SKM-1 treated with dmso at 0.1 percent for 144 hours (cell line): ENCODE results near the gene SLC26A8.
"Not testable (repeated sequence)": the region's sequence is repeated elsewhere in the genome, so short reads cannot be mapped to it uniquely, and the experiment has no call there.

Experiments
- DNase-seq: peaks from one replicate; lab custom pipeline; 2025; ENCODE audit not compliant: unreplicated experiment; lab: John Stamatoyannopoulos, UW

The SLC26A8 gene

DNA sequence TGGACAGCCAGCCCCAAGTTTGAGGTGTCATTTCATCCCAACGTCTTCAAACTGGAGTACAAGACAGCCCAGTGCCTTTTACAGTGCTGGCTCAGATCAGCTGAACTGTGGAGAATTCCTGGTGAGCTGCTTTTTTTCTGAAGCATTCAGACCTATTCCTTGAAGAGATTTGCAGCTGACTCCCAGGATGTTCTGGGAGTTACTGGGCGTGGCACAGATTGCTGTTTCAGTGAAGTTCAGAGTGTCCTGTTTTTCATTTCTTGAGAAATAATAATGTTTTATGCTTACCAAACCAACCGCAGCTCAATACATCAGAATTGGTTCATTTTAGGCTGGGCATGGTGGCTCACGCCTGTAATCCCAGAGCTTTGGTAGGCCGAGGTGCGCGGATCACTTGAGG lies 70.1 kb downstream of the SLC26A8 start:
- no peak for DNase-seq

DNA sequence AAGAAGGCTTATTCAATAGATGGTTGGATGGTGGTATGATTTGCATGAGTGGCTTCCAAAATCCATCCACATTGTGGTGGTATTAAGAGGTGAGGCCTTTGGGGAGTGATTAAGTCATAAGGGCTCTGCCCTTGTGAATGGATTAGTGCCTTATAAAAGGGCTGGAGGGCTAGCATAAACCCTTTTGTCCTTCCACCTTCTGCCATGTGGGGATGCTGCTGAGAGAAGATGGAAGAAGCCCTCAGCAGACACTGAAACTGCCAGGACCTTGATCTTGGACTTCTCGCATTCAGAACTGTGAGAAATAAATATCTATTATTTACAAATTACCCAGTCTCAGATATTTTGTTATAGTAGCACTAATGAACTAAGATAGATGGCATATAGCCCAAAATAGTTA lies 75.7 kb downstream of the SLC26A8 start:
- peak; percentile 44 for DNase-seq

DNA sequence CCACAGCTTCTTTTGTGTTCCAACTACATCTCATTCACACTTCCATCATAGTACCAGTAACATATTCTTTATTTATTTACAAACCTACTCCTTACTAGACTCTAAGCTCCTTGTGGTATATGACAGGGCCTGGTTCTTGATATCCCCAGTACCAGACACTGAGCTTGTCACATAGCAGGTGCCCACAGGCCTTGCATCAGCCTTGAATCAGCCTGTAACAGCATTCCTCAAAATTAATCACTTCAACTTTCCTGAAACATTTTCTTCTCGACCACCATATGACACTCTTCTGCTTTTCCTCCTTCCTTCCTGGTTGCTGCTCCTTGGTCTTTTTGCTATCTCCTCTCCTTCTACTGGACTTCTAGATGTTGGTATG lies 78.8 kb downstream of the SLC26A8 start:
- DNase-seq, result no peak

DNA sequence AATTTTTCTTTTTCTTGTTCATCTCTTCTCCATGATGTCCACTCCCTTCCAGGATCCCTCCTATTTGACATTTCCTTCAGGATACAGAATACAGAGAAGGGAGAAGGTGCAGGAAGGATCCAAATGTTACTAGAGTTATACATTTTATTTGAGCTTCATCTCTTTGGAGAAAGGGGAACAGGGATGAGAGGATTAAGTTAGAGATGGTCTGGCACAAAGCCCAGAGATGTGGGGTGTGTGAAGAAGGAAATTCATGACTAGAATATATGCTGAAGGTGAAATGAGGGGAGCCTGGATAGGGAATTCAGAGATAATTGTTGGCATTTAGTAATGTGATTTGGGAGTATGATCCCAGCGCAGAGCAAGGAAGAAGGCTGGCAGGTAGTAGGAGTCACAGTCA lies 81.1 kb downstream of the SLC26A8 start:
- DNase-seq, result no peak

DNA sequence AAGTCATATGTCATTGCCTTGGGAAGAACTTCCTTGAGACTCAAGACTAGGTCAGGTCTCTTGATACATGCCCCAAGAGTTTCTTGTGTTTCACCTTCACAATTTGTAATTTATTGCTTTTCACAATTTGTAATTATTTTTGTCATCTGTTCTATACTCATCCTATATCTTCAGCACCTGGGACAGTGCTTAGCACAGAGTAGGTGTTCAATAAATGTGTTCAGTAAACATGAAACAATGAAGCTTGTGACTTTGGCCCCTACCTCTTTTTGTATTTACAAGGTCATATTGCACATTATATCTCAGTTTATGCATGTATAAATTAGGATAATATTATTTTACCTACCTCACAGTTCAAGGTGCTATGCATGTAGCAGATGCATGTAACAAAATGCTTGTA lies 82.1 kb downstream of the SLC26A8 start:
- DNase-seq, result no peak

DNA sequence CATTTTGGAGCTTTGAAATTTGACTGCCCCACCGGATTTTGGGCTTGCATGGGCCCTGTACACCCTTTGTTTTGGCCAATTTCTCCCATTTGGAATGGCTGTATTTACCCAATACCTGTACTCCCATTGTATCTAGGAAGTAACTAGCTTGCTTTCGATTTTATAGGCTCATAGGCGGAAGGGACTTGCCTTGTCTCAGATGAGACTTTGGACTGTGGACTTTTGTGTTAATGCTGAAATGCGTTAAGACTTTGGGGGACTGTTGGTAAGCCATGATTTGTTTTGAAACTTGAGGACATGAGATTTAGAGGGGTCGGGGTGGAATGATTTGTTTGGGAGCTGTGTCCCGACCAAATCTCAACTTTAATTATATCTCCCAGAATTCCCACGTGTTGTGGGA lies 83.3 kb downstream of the SLC26A8 start:
- DNase-seq, result not testable (repeated sequence)

DNA sequence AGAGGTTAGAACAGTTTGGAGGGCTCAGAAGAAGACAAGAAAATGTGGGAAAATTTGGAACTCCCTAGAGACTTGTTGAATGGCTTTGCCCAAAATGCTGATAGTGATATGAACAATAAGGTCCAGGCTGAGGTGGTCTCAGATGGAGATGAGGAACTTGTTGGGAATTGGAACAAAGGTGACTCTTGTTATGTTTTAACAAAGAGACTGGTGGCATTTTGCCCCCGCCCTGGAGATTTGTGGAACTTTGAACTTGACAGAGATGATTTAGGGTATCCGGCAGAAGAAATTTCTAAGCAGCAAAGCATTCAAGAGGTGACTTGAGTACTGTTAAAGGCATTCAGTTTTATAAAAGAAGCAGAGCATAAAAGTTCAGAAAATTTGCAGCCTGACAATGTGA lies 84.4 kb downstream of the SLC26A8 start:
- DNase-seq, result not testable (repeated sequence)

DNA sequence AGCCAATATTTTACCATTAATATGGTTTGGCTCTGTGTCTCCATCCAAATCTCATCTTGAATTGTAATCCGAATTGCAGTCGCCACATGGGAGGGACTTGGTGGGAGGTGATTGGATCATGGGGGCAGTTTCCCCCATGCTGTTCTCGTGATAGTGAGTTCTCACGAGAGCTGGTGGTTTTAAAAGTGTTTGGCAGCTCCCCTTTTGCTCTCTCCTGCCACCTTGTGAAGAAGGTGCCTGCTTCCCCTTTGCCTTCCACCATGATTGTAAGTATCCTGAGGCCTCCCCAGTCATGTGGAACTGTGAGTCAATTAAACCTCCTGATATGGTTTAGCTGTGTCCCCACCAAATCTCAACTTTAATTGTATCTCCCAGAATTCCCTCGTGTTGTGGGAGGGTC lies 85.2 kb downstream of the SLC26A8 start:
- not testable (repeated sequence) for DNase-seq

DNA sequence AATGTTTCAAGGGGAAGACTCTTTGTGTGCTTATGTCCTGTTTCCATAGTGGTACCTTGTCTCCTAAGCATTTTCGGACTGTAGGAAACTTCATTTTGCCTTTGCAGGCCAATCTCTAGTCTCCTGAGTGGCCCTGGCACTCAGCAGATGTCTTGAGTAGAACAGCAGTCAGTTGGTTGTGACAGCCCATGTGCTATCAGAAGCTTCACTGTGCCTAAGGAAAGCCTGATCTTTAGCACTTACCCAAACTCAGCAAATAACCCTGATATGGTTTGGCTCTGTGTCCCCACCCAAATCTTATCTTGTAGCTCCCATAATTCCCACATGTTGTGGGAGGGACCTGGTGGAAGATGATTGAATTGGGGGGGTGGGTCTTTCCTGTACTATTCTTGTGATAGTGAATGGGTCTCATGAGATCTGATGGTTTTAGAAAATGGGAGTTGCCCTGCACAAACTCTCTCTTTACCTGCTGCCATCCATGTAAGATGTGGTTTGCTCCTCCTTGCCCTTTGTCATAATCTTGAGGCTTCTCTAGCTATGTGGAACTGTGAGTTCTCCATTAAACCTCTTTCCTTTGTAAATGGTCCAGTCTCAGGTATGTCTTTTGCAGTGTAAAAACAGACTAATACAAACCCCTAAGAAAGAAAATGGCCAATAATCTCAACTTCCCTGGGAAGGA lies 87.6 kb downstream of the SLC26A8 start:
- no peak for DNase-seq

DNA sequence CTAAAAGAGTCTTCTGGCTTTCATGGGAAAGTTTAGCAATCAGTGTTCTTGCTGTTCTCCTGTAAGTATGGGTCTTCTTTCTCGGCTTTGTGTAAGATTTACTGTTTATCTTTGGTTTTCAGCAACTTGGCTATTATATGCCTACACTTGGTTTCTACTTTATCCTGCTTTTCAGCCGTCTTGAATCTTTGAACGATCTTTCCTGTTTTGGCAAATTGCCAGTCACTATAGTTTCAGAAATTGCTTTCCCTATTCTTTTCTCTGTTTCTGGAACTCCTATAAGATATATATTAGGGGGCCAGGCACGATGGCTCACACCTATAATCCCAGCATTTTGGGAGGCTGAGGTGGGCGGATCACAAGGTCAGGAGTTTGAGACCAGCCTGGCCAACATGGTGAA lies 89.0 kb downstream of the SLC26A8 start:
- no peak for DNase-seq

DNA sequence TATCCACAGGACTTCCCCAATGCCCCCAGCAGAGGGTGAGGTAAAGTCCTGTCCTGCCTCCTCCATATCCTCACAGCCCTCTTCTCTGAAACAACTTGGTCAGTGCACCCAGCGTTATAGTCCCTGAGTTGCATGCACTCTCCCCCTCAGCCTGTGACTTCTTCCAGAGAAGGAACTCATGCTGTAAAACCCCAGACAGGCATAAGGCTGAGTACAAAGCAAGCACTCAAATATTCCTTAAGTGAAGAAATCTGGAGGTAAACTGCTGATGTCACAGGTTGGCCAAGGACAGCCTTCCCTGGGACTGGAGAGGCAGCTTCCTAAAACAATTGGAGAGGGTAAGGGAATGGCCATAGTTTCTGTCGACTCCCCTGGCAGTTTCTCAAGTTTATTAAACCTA lies 90.6 kb downstream of the SLC26A8 start:
- DNase-seq, result no peak

DNA sequence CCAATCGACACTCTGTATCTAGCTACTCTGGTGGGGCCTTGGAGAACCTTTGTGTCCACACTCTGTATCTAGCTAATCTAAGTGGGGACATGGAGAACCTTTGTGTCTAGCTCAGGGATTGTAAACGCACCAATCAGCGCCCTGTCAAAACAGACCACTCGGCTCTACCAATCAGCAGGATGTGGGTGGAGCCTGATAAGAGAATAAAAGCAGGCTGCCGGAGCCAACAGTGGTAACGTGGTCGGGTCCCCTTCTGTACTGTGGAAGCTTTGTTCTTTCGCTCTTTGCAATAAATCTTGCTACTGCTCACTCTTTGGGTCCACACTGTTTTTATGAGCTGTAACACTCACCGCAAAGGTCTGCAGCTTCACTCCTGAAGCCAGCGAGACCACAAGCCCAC lies 92.6 kb downstream of the SLC26A8 start:
- DNase-seq, result not testable (repeated sequence)

DNA sequence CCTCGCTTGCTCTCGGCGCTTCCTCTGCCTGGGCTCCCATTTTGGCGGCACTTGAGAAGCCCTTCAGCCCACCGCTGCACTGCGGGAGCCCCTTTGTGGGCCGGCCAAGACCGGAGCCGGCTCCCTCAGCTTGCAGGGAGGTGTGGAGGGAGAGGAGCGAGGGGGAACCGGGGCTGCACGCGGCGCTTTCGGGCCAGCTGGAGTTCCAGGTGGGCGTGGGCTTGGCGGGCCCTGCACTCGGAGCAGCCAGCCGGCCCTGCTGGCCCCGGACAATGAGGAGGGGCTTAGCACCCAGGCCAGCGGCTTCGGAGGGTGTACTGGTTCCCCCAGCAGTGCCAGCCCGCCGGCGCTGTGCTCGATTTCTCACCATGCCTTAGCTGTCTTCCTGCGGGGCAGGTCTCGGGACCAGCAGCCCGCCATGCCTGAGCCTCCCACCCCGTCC lies 93.3 kb downstream of the SLC26A8 start:
- no peak for DNase-seq

DNA sequence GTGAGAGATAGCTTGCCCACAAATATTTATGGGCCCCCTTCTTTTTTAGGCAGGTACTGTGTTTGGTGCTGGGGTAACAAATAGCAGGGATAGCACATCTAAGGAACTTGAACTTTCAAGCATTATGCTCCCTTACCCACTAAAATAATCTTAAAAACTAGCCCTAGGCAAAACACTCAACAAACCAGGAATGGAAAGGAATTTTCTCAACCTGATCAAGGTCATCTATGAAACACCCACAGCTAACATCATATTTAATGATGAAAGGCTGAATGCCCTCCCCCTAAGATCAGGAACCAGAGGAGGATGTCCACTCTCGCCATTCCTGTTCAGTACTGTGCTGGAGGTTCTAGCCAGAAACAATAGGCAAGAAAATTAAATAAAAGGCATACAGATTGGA lies 94.8 kb downstream of the SLC26A8 start:
- DNase-seq, result no peak

DNA sequence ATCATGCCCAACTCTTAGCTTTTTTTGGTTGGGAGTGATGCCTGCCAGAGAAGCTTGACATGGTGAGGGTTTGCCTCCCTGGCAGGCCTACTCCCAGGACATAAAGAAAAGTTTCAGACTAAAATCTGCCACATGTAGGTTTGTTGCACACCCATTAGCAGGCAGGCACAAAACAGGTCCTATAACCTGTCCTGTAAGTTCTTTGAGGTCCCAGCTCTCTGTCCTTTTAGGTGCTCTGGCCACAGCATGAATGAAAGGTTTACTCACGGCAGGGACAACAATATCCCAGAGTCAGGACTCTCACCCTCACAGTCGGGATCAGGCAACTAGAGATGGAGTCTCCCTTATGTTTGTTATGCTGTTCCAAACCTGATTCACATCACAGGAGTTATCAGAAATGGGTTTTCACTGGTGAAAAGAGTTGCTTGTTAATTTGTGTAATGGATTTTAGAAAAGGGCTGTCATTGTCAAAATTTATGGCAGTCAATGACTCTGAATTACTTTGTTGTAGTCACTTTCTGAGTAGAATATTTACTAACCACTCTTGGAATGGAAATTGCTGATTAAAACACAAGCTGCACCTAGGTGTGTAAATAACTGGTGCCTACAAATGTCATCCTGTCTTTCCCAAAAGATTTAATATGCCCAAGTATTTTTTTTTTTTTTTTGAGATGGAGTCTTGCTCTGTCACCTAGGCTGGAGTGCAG lies 97.8 kb downstream of the SLC26A8 start:
- DNase-seq, result no peak

DNA sequence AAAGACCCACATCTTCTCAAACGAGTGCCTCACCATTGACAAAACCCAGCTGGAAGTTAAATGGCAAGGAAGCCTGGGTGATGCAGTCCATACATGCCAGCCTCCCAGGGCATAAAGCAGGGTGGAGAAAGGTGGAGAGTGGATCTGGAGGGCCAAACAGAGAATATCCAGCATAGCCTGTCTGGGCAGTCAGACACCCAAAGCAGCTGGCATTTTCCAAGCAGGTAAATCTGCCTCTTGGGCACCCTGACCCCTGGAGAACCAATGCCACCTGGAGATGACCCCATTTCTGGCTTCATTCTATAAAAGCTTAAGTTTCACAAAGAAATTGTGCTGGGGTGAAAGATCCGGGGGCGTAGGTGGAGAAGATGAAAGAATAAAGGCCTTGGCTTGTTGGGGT lies 98.5 kb downstream of the SLC26A8 start:
- no peak for DNase-seq

DNA sequence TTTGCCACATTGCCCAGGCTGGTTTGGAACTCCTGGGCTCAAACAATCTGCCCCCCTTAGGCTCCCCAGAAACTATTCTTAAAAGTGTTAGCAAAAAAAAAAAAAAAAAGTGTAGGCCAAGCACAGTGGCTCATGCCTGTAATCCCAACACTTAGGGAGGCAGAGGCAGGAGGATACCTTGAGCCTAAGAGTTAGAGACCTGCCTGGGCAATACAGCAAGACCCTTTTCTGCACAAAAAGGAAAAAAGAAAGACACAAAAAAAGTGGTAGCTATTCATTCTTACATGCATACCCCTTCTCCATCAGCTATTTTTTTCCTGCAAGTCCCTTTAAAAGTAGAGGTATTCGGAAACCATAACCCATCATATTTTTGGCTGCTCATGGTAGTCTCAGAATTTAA lies 100.3 kb downstream of the SLC26A8 start:
- no peak for DNase-seq

DNA sequence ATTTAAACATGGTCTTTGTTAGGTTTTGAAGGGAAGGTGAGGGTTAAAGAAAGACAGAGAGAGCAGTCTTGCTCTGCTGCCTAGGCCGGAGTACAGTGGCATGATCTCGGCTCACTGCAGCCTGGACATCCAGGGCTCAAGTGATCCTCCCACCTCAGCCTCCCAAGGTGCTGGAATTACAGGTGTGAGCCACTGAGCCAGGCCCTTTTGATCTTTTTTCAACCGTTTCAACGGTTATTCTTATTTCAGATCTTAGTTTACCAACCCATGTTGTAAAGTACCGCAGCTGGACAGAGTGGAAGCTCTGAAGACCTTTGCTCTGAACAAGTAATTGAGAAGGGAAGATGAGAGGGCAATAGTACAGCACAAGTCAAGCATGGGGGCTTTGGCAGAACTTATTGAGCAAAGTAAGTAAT lies 102.3 kb downstream of the SLC26A8 start:
- DNase-seq, result no peak

DNA sequence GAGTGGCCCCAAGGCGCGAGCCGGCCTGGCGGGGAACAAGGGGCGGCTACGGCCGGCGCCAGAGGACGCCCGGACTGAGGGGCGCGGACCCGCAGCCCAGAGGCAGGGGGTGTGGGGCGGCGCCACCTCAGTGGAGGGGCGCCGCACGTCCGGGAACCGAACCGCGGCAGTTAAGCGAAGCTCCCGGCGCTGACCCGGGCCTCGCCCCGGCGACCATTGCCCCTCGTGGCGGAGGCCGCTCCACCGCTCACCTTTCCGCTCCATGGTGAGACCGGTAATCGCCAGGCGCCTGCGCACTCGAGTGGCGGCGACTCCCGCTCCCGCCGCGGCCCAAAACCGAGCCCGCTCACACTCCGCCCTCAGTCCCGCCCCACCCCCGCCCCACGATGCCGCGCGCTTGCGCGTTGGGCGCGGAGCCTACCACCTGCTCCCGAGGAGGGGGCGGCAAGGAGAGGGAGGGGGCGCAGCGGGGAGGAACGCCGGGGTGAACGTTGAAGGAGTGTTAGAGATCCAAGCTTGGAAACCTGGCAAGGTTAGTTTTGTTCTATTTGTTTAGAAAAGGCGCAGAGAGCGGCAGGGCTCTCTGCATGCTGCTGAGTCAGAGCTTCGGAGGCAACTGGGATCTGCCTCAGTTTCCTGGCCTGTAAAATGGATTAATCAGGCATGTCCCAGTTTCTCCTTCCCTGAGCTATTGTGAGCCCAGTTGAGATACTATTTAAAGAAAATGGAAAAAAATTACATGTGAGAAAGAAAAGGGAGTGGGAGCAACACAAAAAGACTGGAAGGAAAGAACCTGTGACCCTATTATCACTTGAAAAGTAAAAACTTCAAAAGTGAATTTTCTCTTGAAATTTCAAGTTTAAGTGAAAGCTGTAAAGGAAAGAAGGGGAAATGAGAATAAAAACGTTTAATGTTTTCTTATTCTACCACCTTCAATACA lies 103.4 kb downstream of the SLC26A8 start, which contains the start of gene SRPK1:
Gene SRPK1 (minus strand): TSS at position 306 of the 940 bp plus-strand sequence. CDS start 42 bp downstream, at position 264.
- peak; percentile 81 for DNase-seq

DNA sequence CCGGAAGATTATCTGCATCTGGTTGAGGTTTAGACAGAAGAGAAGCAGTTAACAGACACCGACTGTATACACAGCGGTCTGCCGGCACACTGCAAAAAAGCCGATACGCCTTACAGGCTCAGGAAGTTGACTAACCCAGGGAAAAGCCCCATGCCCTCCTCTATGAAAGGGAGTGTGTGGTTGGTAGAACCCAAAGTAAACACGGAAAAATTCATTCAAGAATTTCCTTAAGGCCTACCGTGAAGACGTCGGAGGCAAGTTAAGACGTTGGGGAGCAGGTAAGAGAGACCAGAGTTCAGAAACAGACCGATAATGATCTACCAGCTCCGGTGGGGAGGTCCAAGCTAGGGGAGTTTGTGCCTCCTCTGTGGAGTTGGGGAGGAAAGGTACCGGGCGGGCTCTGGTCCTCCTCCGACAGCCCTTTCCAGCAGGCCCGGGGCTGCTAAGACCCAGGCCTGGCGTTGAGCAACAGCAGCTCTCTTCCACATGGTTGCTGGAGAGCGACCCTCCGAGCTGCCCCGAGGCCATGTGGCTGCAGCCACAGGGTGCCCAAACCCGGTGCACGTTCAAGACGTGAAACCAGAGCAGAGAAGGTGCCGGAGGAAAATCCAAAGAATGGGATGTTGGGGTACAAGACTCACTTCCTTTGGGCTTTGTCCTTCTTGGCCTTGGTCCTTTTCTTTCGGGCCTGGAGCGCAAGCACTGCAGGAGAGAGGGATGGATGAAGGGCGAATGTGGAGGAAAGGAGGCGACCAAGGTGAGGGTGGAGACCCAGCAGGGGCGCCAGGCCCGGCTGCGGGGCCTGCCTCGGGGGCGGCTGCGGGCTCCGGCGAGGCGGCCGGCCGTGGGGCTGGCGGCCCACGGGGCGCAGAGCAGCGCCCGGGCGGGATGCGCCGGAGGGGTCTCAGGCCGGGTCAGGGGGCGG lies 104.4 kb downstream of the SLC26A8 start:
- DNase-seq, result peak; percentile 24
